CMK (cell line): ENCODE measurements around the gene ASTL.

ENCODE experiments used
- DNase-seq: peaks from one replicate; pipeline ENCODE4 v3.0.0-alpha.2; 2010; ENCODE audit warnings: low read depth

Gene ASTL

DNA sequence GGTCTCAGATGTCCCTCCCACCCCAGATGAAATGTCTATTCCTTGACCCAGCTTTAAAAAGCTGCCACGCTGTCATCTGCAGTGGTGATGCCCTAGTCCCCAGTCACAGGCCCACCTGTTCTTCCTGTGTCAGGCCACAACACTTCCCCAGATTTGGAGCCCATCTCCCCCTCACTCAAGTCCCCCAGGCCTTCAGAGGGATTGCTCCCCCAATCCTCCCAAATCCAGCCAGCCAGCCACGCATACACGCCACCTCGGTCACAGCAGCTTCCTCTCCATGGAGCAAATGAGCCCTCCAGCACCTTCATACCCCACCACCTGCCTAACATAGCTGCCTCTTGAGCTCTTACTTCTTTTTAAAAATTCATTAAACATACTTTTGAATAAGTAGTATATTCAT lies 7.8 kb downstream of the ASTL start:
- DNase-seq, result no peak

DNA sequence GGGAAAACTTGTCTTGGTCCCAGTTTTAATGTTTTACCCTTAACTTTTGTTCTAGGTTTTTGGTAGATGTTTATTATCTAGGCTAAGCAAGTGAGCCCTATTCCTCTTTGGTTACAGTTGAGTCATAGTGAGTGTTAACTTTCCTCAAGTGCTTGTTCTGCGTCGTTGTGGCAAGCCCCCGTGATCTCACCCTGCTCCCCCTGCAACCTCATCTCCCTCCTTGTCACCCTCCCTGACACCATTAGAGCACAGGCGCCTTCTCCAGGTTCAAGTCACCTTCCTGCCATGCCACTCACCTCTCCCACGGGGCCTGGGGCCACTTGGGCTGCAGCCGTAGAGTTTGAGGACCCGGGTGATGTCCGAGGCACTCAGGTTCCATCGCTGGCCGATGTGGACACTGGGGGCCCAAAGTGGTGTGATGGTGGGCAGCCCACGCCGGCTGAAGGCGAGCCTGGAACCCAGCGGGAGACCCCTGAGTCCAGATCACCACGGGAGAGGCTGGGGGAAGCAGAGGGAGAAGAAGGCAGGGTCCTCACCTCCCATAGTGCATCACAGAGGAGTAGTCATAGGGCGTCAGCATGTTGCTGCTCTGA lies 8.7 kb downstream of the ASTL start:
- no peak for DNase-seq

DNA sequence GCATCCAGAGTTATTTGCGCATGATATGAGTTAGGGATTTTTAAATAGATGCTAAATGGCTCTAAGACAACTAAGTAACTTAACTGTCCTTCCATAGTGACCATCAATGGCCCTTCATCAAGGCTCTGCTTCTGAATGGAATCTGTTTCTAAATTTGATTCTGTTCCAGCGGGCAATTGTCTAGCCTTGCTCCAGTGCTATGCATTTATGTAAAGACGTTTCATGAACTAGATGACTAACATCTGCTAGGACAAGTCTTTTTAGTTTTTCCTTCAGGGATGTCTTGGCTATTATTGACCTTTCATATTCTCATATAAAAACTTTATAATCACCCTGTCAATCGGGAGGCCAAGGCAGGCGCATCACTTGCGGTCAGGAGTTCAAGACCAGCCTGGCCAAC lies 9.8 kb downstream of the ASTL start:
- DNase-seq, result no peak

DNA sequence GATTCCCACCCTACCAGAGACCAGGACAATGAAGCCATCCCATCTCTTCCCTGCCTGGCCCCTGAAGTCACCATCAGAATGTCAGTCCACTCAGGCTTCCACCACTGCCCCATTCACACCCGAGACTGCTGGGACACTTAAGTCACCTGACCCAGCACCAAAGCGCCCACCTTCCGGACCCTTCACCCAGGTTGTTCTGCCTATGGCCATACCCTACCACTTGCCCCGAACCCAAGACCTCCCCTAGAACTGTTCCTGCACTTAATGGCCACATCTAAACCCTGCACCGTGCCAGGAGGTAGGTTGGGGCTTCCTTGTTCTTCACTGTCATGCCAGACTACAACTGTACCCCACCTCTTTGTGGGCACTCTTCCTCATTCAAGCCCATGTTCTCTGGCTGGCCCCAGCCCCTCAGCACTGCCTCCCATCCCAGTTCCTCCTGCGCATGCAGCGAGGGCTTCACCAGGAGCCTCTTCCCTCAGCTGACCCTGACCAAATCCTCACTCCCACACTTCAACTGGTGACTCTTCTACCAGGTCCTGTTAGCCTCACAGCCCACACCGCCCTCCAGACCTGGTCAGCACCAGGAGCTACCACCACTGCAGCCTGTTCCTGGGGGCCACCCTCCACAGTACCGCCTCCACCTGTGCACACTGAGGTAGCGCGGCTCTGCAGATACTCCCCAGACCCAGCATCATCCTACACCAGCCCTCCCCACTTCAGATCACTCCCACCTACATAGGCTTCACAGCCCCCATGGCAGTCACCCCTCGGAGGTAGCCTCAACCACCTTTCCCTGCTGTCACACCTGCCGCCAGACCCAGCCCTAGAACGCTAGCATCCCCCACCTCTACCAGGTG lies 13.7 kb downstream of the ASTL start:
- DNase-seq, result no peak

DNA sequence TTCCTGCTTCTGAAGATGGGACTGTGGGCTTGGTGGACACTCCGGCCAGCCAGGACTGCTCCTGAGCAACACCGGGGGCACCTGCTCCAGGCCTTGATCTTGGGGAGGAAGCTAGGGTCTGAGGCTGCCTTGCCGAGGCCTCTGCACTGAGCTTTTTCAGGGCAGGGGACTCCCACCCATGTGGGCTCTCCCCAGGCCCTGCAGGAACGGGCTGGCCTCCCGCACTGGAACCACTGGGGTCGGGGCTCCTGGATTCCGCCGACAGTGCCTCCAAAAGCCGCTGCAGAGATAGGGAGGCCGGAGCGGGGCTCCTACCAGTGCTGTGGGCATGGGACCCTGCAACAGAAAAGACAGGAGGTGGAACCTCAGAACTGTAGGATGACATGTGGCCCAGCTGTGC lies 14.4 kb downstream of the ASTL start:
- DNase-seq, result no peak

DNA sequence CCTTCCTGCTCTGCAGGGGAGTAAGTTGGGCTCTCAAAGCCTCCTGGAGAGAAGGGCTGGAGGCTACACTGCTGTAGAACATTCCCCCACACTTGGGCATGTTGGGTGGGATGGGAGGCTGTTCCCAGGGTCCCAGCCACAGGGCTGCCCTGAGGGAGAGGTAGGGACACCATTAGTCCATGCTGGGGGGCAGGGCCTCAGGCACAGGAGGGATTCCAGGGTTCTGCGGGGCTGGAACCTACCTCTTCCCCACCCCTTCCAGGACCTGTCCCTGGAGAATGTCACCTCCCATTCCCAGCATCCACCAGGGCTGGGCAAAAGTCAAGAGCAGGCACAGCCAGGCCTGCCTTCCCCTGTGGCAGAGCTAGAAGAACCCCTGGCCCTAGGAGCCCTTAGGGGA lies 15.0 kb downstream of the ASTL start:
- DNase-seq, result no peak

DNA sequence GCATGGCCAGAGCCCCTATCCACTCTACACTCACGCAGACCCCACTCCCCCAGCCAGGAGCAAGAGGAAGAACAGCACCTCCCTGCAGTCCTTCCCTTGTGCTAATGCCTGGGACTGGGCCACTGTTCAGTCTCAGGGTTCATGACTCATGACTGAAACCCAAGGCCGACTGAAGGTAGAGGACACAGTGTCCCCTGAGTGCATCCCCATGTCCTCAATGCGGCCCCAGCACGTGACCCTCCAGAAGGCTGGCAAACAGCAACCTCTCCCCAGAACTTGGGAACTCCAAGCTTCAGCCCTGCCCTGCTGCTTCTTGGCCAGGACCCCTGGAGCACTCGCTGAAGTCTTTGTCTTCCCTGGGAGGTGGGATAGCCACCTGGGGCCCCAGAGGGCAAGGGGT lies 15.9 kb downstream of the ASTL start:
- no peak for DNase-seq

DNA sequence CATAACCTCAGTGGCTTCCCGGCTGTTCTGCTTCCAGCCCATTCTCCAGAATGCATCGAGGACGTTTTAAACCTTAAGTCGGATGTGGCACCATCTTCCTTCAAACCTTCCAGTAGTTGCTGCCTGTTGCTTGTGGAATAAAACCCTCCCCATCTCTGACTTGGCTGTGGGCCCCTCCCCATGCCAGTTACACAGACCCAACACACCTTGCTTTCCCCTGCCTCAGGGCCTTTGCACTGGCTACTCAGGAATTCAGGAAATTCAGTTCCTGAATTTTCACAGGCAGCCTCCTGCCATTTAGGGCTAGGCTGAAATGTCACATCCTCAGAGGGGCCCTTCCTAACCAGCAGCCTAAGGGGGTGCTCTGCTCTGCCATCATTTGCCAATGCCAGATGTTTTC lies 16.9 kb downstream of the ASTL start:
- DNase-seq, result no peak

DNA sequence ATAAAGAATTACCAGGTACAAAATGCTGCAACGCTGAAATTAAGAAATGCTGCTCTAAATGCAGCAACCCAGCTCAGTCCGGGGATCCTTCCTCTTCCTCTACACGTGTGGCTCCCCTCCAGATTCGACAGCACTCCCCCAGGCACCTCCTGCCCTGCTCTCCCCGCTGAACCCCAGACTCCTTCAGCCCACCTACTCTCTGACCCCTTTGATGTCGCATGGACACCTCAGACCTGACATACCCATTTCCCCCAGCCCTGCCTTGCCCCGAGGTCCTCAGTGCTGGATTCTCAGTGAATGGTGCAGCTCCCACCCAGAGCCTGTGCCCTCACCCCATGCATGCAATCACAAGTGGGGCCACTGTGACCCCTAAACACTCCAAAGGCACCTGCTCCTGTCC lies 17.3 kb downstream of the ASTL start:
- no peak for DNase-seq

DNA sequence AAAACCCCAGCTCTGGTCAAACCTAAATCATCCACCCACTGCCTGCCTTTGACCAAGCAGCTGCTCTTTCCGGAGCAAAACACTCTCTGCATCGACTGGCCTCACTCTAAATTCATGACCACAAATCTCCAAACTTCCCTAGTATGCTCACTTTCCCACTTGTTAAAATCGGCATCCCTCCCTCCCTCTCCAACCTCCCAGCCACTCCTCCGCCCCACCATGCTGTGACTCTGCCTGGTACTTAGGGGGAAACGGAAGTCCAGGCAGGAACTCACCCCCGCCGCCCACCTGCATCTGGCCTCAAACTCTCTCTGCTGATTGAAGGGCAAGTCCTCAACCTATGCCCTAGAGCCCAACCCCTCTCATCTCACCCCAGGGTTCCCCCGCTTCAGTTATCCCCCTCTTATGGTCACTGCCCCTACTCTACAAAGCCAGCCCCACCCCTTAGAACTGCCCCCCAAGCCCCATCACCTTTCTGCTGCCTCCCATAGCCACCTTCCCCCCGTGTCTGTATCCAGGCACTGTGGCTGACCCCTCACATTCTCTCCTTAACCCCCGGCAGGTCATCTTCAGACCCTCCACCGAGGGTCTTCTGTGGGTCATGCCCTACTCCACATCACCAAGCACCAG lies 18.1 kb downstream of the ASTL start:
- no peak for DNase-seq

DNA sequence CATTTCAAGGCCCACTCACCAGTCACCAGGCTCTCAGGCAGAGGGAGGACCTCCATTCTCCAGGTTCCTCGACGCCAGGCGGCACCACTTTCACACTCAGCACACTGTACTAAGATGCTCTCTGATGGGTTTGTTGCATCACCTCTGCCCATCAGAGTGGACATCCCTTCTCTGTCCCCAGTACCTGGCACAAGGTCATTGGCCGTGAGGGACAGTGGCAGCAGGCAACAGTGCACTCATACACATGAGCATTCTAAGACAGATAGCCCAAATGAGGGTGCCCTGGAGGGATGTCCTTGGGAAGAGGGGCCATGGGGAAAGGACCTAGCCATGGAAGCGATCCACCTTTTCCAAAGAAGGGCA lies 18.9 kb downstream of the ASTL start:
- no peak for DNase-seq

DNA sequence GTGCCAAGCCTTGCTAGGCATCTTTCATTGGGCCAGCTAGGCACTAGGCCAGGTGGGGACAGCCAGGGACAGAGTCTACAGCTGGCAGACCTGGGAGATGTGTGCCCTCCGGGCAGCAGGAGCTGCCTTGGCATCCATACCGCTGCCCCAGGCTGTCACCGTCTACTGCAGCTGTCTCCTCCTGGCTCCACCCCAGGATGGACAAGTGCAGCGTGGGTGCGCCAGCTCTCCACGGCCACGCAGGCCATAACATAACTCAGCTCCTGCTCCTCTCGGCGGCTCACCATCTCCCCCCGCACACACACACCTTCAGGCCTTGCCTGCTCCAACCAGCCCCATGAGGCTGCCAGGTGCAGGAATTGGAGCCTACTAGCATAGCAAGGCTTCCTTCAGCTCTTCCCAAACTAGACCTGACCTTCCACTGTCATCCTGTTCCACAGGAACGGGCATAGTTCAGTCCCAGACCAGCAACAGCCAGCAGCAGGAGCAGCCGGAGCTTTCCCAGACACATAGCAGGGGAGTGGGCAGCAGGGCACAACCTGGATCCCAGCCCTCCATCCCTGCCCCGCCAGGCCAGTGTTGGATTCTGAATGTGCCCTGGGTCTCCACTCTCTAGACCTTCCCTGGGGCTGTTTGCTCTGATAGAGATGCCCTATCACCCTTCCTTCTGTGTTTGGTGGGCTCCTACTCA lies 19.5 kb downstream of the ASTL start:
- no peak for DNase-seq

DNA sequence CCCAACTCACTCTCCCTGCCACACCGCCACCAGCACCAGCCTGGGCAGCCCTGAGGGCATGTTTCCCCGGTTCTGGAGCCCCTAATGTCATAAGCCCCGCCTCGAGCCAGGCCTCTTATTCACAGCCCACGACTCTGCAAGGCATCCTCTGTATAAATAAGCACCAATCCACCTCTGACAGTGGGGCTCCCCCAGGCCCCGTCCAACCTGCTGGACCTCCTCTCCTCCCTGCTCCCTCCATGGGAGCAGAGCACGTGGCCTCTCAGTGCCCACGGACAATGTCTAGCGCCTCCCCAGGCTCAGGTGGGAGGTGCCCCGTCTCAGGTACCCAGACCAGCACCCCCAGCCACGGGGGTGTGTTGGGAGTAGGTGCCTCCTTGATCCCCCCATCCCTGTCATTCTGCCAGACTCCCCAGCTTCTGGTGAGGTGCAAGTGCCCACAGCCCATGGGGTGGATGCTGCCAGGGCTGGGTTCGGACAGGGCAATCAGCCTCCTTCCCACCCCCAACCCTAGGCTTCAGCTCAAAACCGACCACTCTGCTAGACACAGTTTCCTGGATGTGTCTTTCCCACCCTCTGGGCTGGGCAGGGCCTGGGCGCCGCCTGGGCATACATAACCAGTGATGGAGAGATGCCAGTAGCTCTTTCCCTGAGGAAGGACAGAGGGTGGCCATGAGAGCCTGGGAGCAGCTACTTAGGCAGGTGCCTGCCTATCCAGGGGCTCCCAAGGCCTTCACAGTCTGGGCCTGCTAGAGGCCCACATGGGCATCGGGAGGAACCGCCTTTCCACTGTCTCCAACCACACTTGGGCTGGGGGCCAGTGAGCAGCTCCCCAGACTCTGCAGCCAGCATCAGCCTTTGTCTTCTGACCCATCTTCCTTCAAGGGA lies 20.4 kb downstream of the ASTL start:
- no peak for DNase-seq

DNA sequence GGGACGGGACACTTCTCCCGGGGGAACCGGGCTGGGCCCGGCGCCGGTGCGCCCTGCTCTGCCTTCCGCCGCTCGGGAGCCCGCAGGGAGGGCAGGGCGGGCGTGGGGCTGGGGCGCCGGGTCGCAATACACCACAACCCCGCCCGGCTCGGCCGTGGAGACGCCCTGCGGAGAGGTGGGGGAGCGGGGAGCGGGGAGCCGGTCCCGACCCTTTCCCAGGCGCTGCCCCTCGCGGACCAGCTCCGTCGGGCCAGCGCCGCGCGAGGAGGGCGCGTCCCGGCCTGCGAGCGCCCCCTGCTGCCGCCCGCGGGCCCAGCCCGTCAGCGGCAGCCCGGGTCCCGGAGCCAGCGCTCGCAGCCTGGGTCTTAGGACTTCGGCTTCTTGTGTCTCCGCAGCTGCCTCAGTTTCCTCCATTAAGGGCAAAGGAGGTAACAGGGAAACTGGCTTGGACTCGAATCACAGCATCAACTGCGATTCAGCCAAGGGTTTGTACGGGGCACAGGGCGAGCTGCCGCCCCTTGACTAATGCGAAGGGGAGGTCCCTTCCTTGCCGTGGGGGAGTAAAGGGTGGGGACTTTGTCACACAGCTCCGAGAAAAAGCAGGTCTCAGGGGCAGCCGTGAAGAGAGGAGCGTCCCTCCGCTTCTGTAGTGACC lies 21.3 kb downstream of the ASTL start:
- DNase-seq, result no peak

DNA sequence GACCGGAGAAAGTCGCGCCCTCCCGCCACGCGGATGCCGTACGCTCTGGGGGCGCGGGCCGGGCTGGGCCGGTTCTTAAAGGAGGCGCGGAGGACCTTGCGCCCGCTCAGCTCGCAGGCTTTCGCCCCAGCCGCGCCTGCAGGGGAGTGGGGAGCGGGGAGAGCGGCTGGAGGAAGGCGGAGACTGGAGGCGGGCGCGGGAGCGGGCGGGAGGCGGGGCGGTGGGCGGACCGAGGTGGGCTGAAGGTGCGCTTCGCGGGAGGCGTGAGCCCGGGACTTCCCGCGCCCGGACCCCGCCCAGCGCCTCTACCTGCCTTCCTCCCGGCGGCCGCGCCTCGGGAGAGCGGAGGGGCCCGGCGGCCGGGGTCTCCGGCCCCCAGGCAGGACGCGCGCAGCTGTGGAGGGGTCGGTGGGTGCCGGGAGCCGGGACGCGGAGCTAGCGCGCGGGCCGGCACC lies 21.9 kb downstream of the ASTL start, which contains the start of gene ADRA2B:
Gene ADRA2B, minus strand, starts transcription at position 148 of the 455 bp plus-strand sequence. CDS start 422 bp downstream, outside the sequence.
- no peak for DNase-seq

DNA sequence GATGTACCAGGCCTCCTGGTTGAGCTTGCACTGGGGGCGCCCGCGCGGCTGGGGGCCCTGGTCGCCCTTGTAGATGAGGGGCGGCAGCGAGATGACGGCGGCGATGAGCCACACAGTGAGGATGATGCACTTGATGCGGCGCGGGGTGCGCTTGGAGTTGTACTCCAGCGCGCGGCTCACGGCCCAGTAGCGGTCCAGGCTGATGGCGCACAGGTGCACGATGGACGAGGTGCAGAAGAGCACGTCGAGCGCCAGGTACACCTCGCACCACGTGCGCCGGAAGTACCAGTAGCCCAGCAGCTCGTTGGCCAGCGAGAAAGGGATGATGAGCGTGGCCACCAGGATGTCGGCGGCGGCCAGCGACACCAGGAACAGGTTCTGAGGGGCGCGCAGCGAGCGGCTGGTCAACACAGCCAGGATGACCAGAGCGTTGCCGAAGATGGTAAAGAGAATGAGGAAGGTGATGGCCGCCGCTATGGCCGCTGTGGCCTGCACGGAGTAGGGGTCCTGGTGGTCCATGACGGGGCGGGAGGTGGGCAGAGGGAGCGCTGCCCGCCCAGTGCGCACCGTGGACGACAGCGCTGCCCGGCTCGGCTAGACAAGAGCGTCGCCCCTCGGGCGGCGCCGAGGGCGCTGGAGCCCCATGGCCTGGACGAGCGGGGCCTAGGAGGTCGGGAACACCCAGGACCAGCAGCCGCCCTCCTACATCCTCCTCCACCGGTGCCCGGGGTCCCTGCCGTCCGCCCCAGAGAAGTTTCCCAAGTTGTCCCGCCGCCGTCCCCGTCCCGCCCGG lies 22.5 kb downstream of the ASTL start:
- DNase-seq, result no peak

DNA sequence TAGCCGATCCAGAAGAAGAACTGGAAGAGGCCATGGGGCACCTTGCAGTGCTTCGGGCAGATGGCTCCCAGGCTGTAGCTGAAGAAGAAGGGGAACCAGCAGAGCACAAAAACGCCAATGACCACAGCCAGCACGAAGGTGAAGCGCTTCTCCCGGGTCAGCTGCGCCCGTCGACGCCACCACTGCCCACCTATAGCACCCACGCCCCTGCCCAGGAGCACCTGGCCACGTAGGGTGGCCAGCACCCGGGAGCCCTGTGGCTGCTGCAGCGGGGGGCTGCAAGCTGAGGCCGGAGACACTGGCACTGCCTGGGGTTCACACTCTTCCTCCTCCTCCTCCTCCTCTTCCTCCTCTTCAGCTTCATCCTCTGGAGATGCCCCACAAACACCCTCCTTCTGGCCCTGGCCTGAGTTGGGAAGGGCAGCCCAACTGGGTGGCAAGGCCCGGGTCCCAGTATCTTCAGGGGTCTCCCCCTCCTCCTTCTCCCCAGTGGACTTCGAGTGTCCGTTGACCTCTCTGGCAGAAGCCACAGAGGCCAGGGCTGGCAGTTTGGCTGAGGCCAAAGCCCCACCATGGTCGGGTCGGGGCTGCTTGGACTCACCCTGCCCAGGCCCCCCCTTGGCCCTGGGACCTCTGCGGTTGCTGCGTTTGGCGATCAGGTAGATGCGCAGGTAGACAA lies 23.3 kb downstream of the ASTL start:
- DNase-seq, result no peak

DNA sequence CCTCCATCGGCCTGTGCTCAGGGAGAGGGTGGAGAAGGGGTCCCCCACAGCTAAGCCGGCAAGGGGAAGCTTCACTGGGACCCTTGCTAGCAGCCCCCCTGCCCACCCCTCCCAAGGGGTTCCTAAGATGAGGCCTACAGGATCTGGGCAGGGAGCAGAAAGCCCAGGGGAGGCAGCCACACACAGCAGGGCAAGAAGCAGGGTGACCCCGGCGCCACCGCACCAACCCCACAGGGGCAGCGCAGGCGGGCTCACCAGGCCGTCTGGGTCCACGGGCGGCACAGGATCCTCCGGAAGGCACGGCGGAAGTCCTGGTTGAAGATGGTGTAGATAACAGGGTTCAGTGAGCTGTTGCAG lies 23.8 kb downstream of the ASTL start:
- DNase-seq, result no peak

DNA sequence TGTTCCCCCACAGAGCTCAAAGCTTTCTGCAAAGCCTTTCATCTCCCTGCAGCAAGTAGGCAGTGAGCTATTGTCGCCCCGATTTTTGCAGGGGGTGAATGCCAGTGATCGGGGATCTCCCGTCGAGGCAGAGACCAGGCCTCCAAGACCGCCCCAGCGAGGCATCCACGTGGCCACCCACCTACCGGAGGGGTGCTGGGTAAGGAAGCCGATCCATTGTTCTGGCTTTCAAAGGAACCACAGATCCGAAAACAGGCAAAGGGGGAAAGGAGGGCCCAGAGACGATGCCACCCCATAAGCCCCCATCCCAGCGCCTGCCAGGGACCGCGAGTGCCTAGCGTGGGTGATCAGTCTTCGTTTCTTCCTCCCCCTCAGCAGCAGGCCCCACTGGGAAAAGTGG lies 24.4 kb downstream of the ASTL start:
- no peak for DNase-seq

DNA sequence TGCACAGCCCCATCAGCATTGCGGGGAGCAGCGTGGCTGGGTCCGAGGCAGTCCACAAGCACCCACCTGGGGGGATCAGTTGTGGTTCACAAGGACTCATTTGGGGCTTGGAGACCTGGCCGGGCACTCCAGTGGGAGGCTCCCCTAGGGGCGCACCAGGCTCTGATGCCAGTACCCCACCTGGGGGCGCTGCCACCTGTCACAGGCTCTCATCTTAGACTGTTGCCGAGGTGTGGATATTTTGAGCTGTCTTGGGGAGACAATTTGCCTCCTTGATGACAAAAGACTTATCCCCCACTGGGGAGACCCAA lies 25.0 kb downstream of the ASTL start:
- DNase-seq, result no peak
